Measurements from ENCODE around the gene SNTG2.
"Not testable (repeated sequence)": the region's sequence is repeated elsewhere in the genome, so short reads cannot be mapped to it uniquely, and the experiment has no call there.

The SNTG2 gene

GRCh38 chr2:1208522-1208921 is 257.9 kb downstream of the SNTG2 start:
- DNase-seq, result no peak

- no peak for DNase-seq
Measured at GRCh38 chr2:1209246-1209645, 258.6 kb downstream of the SNTG2 start.

GRCh38 chr2:1209761-1210160 is 259.1 kb downstream of the SNTG2 start:
- DNase-seq, result no peak

GRCh38 chr2:1210352-1210751 is 259.7 kb downstream of the SNTG2 start:
- DNase-seq, result no peak

- DNase-seq, result no peak
Measured at GRCh38 chr2:1219901-1220573, 269.4 kb downstream of the SNTG2 start.

- DNase-seq, result no peak
Measured at GRCh38 chr2:1222056-1222455, 271.4 kb downstream of the SNTG2 start.

- no peak for DNase-seq
Measured at GRCh38 chr2:1223791-1224190, 273.1 kb downstream of the SNTG2 start.

GRCh38 chr2:1224901-1225300 is 274.3 kb downstream of the SNTG2 start:
- no peak for DNase-seq

- DNase-seq, result no peak
Measured at GRCh38 chr2:1226766-1227165, 276.1 kb downstream of the SNTG2 start.

- DNase-seq, result no peak
Measured at GRCh38 chr2:1227274-1227900, 276.7 kb downstream of the SNTG2 start.

- DNase-seq, result not testable (repeated sequence)
Measured at GRCh38 chr2:1229596-1229995, 278.9 kb downstream of the SNTG2 start.

GRCh38 chr2:1230155-1230893 is 279.7 kb downstream of the SNTG2 start:
- DNase-seq, result no peak

- DNase-seq, result no peak
Measured at GRCh38 chr2:1231466-1232063, 280.9 kb downstream of the SNTG2 start.

- DNase-seq, result no peak
Measured at GRCh38 chr2:1233281-1233680, 282.6 kb downstream of the SNTG2 start.

- no peak for DNase-seq
Measured at GRCh38 chr2:1234731-1235308, 284.2 kb downstream of the SNTG2 start.

- no peak for DNase-seq
Measured at GRCh38 chr2:1235806-1236205, 285.2 kb downstream of the SNTG2 start.

GRCh38 chr2:1236606-1237005 is 286.0 kb downstream of the SNTG2 start:
- DNase-seq, result no peak

- no peak for DNase-seq
Measured at GRCh38 chr2:1237783-1238182, 287.1 kb downstream of the SNTG2 start.

GRCh38 chr2:1238598-1239138 is 288.0 kb downstream of the SNTG2 start:
- no peak for DNase-seq

GRCh38 chr2:1245193-1245592 is 294.5 kb downstream of the SNTG2 start:
- no peak for DNase-seq

GRCh38 chr2:1246239-1246638 is 295.6 kb downstream of the SNTG2 start:
- DNase-seq, result no peak

GRCh38 chr2:1246991-1247390 is 296.3 kb downstream of the SNTG2 start:
- no peak for DNase-seq

- DNase-seq, result no peak
Measured at GRCh38 chr2:1248187-1248586, 297.5 kb downstream of the SNTG2 start.

All from right forelimb (tissue), 1 donor.